GM10847 (cell line): Measurements from ENCODE around the gene BZW2.

Source experiments
- POLR2A ChIP-seq: IDR thresholded peaks from 2 replicates; pipeline ENCODE4 v1.6.1; 2011; ENCODE audit not compliant: insufficient read length; ENCODE audit errors: extremely low read depth

The BZW2 gene

DNA sequence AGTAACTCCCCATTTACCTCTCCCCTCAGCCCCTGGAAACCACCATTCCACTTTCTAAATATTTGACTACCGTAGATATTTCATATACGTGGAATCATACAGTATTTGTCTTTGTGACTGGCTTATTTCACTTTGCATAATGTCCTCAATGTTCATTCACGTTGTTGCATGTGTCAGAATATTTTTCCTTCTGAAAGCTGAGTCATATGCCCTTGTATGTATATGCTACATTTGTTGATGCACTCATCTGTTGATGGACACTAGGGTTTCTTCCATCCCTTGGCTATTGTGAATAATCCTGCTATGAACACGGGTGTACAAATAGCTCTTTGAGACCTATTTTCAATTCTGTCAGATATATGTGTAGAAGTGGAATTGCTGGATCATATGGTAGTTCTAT lies 81.8 kb downstream of the BZW2 start:
- no peak for TF ChIP-seq POLR2A

DNA sequence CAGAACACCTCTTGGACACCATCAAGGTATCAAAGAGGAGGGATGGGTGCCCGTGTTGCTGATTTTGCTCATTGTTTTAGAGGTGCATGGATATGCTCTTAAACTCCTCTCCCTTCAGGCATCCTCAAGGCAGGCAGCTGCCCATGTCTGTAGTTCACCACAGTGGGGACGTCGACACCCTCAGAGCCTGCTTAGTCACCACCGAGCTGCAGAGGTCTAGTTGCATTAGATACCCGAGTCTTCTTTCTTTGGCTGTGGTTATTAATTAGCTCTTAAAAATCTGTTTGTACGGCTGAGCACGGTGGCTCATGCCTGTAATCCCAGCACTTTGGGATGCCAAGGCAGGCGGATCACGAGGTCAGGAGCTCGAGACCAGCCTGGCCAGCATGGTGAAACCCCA lies 82.8 kb downstream of the BZW2 start:
- TF ChIP-seq POLR2A: no peak

DNA sequence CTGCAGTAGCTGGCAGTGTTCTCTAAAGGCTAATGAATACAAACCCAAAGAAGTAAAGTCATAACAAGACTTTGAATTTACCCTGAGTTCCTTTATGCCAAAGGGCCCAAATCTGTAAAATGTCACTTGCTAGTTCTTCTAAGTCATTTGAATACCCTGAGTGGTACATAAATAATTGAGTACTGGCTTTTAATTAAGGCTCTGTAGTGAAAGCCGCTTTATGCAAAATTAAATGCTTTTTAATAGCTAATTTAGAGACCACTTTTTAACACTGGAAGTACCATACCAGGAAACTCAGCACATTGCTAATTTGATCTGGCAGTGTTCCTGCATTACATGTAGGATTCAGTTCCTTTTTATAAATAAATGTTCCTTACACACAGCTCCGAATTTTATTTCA lies 83.6 kb downstream of the BZW2 start:
- TF ChIP-seq POLR2A: no peak

DNA sequence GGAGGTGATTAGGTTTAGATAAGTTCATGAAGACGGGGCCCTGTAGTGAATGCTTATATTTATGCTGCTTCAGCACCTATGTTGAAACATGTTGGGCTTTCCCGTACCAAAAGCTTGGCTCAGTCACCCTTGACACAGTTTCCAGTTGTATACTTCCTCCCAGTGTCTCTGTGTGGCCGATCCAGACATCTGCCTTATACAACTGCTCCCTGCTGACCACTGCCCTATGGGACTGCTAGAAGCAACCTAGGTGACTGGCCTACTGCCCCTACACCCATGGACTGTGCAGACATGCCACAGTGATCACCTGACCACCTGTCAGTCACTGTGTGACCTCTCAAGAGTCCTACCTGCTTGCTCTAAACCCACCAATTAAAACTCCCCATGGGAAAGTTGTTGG lies 85.0 kb downstream of the BZW2 start:
- TF ChIP-seq POLR2A: no peak

DNA sequence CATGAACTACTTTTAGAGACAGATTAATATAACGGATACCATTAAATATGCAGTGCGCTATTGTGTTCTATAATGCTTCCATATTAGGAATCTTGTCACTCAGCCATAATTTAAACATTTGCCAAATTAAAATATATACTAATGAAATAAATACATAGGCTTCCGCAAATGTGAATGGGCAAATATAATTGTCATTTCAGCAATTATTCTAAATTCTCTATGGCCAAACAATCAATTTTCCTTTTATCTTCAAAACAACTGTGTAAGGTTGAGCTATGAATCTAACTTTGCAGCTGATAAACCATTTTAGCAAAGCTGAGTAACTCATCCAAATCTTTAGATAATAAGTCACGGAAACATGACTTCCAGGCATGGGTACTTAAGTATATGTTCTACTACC lies 86.8 kb downstream of the BZW2 start:
- TF ChIP-seq POLR2A: no peak

DNA sequence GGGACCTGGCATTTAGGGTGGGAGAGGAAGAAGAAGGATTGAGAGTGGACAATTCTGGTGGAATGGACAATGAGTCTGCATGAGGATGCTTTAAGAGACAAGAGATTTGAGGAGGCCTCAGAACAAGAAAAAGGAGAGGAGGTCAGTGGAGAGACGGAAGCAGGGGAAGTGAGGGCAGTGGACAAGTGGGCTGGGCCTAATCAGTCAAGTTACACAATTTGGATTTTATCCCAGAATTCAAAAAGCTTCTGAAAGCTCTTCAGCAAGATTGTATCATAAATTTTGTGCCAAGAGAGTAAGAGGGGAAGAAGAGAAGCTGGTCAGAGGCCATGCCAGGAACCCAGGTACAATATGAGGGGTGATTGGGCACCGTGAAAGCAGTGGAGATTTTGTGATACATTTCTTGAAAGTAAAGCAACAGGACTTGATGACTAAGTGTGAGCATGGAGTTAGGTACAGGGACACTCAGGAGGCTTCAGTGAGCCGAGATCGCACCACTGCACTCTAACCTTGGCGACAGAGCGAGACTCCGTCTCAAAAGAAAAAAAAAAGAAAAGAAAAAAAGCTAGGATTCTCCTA lies 88.3 kb downstream of the BZW2 start:
- no peak for TF ChIP-seq POLR2A

DNA sequence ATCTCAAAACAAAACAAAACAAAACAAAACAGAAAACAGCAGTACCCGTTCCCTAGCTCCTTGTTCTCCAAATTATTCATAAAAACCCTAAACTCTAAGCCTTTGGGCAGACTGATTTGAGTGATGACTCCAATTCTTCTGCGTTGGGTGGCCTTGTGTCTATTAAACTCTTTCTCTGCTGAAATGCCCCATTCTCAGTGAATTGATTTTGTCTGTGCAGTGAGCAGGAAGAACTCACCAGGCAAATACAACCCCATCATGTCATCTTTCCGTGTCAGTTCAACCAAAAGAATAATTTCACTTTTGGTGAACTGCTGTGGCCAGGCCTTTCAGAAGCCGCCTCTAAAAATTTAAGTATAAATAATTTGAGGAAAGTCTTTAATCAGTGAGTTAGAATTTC lies 89.0 kb downstream of the BZW2 start:
- no peak for TF ChIP-seq POLR2A

DNA sequence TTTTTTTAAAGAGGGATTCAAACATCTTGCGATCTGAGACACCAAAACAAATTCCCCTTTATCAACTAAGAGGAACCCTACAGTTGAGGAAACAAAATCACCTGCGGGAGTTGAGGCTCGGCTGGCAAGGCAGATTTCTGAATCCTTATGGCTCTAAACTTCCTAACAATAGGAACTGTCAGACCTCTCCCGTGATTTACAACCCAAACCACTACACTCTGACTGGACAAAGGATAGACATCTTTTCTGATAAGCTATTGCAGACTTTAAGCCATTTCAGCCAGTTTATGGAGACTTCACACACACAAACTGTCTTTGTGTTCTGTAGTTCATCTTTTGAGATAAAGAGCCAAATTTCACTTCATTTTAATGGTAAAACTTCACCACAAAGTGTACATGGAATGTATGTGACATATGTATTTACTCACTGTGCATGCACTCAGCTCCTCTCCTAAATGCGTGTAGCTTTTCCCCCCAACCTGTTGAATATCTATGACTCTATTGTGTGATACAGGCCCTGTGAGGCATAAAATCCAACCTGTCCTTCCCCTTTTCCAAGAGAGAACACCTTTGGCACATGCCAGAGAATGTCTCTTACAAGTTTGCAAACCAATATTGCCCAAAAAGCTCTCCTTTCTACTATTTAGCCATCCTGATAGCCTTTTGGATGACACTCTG lies 92.2 kb downstream of the BZW2 start:
- TF ChIP-seq POLR2A: no peak

GRCh38 chr7:16739863-16740622 lies 94.1 kb downstream of the BZW2 start:
- TF ChIP-seq POLR2A: no peak

GRCh38 chr7:16740623-16740953 lies 94.6 kb downstream of the BZW2 start:
- no peak for TF ChIP-seq POLR2A

DNA sequence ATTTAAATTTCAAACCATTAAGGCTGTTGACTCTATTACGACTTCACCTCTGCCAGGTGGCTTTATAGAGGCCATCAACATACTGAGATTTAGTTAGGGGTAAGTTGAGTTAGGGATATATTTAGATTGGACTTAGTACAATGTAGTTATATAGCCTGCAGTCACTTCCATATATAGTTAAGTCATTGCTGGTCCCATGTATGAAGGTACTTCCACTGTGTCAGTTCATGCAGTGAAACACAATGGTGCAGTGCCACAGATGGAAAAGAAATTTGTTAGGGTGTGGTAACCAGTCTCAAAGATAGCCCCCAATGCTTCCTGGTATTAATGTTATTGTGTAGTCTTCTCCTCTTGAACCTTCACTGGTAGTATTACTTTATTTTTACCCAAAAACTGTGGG lies 95.0 kb downstream of the BZW2 start:
- no peak for TF ChIP-seq POLR2A

GRCh38 chr7:16741676-16742075 lies 95.7 kb downstream of the BZW2 start:
- TF ChIP-seq POLR2A: no peak

- TF ChIP-seq POLR2A: no peak
These were observed 96.6 kb downstream of the BZW2 start for GRCh38 chr7:16742547-16742946.

DNA sequence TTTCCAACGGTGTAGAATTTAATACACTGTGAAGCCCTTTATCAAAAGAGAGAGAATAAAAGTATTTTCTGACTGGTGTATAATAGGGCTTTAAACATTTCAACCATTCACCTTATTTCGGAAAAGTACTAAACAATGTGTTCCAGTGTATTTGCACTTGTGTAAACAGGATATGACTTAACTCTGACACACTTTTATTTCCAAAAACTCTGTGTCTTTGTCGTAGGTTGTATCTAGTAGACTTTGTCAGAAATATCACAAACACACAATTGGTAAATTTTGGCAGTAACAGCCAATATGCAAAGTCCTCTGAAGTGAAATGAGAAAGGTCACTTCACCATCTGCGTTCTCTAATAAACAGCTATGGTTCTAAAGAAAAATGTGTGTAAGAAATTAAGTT lies 97.3 kb downstream of the BZW2 start:
- no peak for TF ChIP-seq POLR2A

DNA sequence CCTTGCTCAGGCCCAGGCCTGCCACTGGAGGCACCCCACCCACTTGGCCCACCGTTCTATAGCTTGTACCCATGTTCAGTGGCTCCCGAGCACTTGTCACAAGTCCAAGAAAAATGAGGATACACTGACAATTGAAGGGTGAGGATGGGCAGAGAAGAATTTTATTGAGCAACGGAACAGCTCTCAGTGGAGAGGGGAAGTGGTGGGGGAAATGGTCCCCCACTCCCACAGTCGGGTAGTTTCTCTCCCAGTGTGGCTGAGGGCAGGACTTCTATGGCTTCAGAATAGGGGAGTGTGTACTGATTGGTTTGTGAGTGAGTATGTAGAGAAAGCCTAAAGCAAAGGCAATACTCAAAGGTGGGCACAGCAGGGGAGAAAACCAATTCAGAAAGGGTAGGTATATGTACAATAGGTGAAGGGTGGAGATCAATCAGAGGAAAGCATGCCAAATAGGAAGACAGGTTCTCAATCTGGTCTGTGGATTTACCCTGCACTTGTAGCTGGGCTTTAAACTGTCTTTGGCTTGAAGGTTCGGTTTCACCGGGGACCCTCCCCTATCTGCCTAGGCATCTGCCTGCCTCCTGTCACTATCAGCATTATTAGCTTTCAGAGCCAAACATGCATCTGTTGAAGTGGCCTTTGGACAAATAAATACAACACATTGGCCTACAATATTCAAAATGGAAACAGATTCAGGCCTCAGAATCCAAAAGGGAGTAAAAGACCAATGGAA lies 98.7 kb downstream of the BZW2 start:
- TF ChIP-seq POLR2A: no peak

- no peak for TF ChIP-seq POLR2A
These were observed 99.7 kb downstream of the BZW2 start for GRCh38 chr7:16745645-16746044.

DNA sequence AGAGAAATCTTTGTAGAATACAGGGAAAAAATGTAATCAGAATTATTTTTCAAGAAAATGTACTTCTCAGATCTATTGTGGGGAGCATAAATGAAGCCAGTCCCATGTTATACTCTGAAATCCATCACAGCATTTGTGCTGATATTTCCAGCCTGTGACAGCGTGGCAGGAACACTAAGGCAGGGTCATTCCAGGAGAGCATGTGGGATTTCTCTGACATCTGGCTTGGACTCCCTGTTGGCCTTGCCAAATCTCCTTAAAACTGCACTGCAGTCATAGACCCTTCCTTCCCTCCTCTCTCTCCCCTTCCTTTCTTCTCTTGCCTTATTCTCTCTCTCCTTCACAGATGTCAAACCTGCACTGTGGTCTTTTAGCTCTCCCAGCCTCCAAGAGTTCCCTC lies 101.1 kb downstream of the BZW2 start:
- TF ChIP-seq POLR2A: no peak
